Testis (tissue), 2 donors: ENCODE results near the gene NRXN3.

Source experiments
- POLR2A ChIP-seq: fragments of 450-650 bp; IDR thresholded peaks from one replicate; pipeline ENCODE4 v1.6.1; 2017; ENCODE audit warnings: antibody characterized with exemption, mild to moderate bottlenecking, moderate library complexity
- TF ChIP-seq, protein P1 (sequence below), 3 experiments: fragments of 450-650 bp in 2 of 3; fragments of 200-600 bp in 1 of 3; sonication (generic) in 1 of 3; IDR thresholded peaks; one replicate each; pipeline ENCODE4 v1.5.1; 2016 to 2019; ENCODE audit warnings: antibody characterized with exemption in 3 of 3, mild to moderate bottlenecking in 2 of 3, moderate library complexity in 1 of 3

DNA sequence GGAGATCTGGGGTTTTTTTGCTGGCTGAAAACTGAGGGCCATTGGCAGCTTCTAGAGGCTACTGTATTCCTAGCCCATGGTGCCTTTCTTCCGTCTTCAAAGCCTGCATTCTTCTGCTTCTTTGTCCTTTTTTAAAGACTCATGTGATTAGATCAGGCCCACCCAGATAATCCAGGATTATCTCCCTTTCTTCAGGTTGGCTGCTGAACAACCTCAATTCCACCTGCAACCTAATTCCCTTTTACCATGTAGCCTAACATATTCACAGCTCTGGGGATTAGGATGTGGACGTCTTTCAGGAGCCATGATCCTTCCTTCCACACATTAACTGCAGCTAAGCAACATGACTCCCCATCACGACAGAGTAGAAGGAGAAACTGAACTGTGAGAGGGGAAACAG is 1055.6 kb downstream of the NRXN3 start:
- TF ChIP-seq, protein P1, sequence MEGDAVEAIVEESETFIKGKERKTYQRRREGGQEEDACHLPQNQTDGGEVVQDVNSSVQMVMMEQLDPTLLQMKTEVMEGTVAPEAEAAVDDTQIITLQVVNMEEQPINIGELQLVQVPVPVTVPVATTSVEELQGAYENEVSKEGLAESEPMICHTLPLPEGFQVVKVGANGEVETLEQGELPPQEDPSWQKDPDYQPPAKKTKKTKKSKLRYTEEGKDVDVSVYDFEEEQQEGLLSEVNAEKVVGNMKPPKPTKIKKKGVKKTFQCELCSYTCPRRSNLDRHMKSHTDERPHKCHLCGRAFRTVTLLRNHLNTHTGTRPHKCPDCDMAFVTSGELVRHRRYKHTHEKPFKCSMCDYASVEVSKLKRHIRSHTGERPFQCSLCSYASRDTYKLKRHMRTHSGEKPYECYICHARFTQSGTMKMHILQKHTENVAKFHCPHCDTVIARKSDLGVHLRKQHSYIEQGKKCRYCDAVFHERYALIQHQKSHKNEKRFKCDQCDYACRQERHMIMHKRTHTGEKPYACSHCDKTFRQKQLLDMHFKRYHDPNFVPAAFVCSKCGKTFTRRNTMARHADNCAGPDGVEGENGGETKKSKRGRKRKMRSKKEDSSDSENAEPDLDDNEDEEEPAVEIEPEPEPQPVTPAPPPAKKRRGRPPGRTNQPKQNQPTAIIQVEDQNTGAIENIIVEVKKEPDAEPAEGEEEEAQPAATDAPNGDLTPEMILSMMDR (IDR thresholded peaks at IDR 0.05): no peak
- no peak for TF ChIP-seq POLR2A
